Neutrophil (primary cell): Measurements from ENCODE around the gene AZGP1.
"Not testable (repeated sequence)": the region's sequence is repeated elsewhere in the genome, so short reads cannot be mapped to it uniquely, and the experiment has no call there.

Source experiments
- H3K27ac ChIP-seq: fragments of 200-600 bp; sonication (generic); 2 replicates; pipeline ENCODE4 v1.5.1; 2016; ENCODE audit warnings: mild to moderate bottlenecking, moderate library complexity
- H3K27me3 ChIP-seq: fragments of 200-600 bp; sonication (generic); 2 replicates; pipeline ENCODE4 v1.6.0; 2016; ENCODE audit warnings: mild to moderate bottlenecking
- H3K36me3 ChIP-seq: fragments of 200-600 bp; sonication (generic); 2 replicates; pipeline ENCODE4 v1.5.1; 2017
- H3K4me1 ChIP-seq, 2 experiments: fragments of 200-600 bp in 1 of 2; sonication (generic) in 1 of 2; 1 replicate in 1 of 2; 2 replicates in 1 of 2; pipeline versions ENCODE4 v1.5.1 to v1.6.1; 2013 to 2016; ENCODE audit warnings: low read depth in 1 of 2, low read length in 1 of 2, mild to moderate bottlenecking in 1 of 2, moderate library complexity in 1 of 2; ENCODE audit not compliant: control insufficient read depth in 1 of 2, insufficient read depth in 1 of 2
- H3K4me3 ChIP-seq, 2 experiments: fragments of 200-600 bp in 1 of 2; sonication (generic) in 1 of 2; 1 replicate in 1 of 2; 2 replicates in 1 of 2; pipeline ENCODE4 v1.5.1; 2013 to 2016; ENCODE audit warnings: low read depth in 1 of 2, low read length in 1 of 2, mild to moderate bottlenecking in 1 of 2, moderate library complexity in 1 of 2
- H3K9me3 ChIP-seq: fragments of 200-600 bp; sonication (generic); 2 replicates; pipeline ENCODE4 v1.5.1; 2016
- CTCF ChIP-seq: fragments of 200-600 bp; sonication (generic); IDR thresholded peaks from 2 replicates; pipeline ENCODE4 v1.5.1; 2016; ENCODE audit warnings: antibody characterized with exemption

Gene AZGP1

DNA sequence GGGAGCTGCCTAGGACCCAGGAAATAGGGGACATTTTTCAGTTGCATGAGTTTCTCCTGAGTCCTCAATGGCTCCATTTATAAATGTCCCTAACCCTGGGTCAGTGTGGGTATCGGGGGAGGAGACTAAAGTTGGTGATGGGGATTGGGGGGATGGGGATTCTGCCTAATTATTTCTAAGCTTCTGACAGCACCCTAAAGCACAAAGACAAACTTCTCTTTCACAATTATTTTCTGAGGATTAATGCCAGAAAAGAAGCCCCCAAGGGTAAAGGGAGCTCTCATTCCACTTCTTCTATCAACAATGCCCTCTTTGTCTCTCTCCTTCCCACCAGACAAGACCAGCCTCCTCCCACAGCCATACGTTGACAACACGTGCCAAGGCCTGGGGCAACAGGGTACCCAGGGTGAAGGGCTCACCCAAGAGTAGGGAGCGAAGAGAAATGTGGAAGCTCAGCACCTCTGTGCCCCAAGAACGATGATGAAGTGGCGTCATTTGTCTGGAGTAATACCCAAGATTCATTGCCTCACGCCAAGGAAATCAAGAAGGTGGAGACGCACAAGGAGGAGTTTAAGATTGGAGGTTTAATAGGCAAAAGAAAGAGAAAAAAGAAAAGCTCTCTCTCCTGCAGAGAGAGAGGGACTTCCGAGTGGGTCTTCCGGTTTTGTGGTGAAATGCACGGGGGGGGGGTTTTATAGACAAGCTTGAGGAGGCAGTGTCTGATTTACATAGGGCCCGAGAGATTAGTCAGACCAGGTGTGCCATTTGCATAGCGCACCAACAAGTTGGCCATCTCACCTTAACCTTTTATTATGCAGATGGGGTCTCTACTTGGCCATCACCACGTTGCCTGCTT, 32.0 kb downstream of the AZGP1 start:
- Histone ChIP-seq H3K4me3 (no peak overlapping the region), H3K36me3 (no peaks in the 10 kb centered on the region), H3K27me3 (peaks cover 51% of the 10 kb centered on the region), H3K9me3 (no peaks in the 10 kb centered on the region), H3K27ac (no peak overlapping the region), H3K4me1 (no peaks in the 10 kb centered on the region)
- TF ChIP-seq CTCF = no peak

DNA sequence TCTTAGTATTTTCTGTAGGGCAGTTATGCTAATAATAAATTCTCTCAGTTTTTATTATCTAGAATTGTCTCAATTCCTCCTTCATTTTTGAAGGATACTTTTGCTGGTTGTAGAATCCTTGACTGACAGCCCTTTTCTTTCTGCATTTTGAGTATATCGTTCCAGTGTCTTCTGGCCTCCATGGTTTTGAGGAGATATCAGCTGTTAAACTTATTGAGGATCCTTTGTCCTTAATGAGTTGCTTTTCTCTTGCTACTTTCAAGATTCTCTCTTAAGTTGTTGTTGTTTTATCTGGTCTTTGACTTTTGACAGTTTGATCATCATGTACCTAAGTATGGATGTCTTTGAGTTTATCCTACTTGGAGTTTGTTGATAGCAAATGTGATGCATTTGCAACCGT, 37.5 kb downstream of the AZGP1 start:
- H3K27me3 ChIP-seq = peaks cover 54% of the 10 kb centered on the region
- H3K9me3 ChIP-seq = no peaks in the 10 kb centered on the region
- no peak overlapping the region for H3K4me3 ChIP-seq
- no peaks in the 10 kb centered on the region for H3K4me1 ChIP-seq
- TF ChIP-seq CTCF = no peak
- H3K27ac ChIP-seq = no peak overlapping the region
- H3K36me3 ChIP-seq = no peaks in the 10 kb centered on the region

DNA sequence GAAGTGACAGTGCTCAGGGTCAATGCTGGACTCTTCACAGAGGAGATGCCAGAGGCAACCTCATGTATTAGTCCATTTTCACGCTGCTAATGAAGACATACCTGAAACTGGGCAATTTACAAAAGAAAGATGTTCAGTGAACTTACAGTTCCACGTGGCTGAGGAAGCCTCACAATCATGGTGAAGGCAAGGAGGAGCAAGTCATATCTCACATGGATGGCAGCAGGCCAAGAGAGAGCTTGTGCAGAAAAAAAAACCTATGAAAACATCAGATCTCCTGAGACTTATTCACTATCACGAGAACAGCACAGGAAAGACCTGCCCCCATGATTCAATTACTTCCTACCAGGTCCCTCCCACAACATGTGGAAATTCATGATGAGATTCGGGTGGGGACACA, 40.8 kb downstream of the AZGP1 start:
- not testable (repeated sequence) for H3K36me3 ChIP-seq, H3K4me3 ChIP-seq, H3K9me3 ChIP-seq, H3K4me1 ChIP-seq, H3K27ac ChIP-seq
- H3K27me3 ChIP-seq = peaks cover 61% of the 10 kb centered on the region

GRCh38 chr7:99930376-99930775, 45.5 kb downstream of the AZGP1 start:
- Histone ChIP-seq H3K36me3 (no peaks in the 10 kb centered on the region), H3K4me3 (no peak overlapping the region), H3K27me3 (peaks cover 93% of the 10 kb centered on the region), H3K4me1 (no peaks in the 10 kb centered on the region), H3K9me3 (no peaks in the 10 kb centered on the region), H3K27ac (no peak overlapping the region)
- TF ChIP-seq CTCF = no peak

GRCh38 chr7:99929730-99930053, 46.1 kb downstream of the AZGP1 start:
- Histone ChIP-seq H3K27ac (no peak overlapping the region), H3K4me1 (no peaks in the 10 kb centered on the region), H3K27me3 (peaks cover 94% of the 10 kb centered on the region), H3K36me3 (no peaks in the 10 kb centered on the region), H3K9me3 (no peaks in the 10 kb centered on the region), H3K4me3 (no peak overlapping the region)
- TF ChIP-seq CTCF = no peak

DNA sequence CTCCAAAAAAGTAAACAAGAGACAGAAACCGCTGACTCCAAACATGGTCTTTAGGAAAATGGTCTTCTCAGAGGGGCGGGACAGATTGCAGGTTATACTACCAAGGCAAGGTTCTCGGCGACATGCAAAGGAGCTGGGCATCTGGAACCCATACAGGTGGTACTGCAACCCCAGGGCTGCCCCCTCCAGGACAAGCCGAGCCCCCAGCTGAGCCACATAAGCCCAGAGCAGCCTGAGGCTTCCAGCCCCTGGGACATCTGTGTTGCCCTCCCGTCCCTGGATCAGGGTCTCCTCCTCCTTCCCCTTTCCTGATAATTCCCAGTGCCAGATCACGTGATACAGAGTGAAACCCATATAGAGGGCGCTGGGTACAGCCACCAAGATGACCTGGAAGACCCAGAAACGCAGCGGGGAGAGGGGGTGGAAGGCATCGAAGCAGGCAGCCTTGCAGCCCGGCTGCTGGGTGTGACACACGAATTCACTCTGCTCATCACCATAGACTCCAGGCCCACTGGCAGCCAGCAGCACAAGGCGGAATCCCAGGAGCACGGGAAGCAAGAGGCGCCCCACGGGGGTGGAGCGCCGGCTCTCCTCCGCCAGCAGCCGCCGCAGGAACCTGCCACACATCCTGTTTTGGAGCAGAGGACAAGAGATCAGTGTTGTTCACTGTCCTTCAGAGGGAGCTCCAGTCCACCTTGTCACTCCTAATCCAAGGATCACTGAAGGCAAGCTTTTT, 46.7 kb downstream of the AZGP1 start, which contains the start of gene GJC3:
GJC3 (minus strand) TSS at position 627 of the 736 bp plus-strand sequence; CDS start at position 627, 0 bp downstream.
- Histone ChIP-seq H3K4me3 (no peak within 1 kb of the TSS), H3K27me3 (peaks cover 94% of the 10 kb centered on the region), H3K27ac (no peak within 1 kb of the TSS), H3K4me1 (no peaks in the 10 kb centered on the region), H3K9me3 (no peaks in the 10 kb centered on the region), H3K36me3 (no peaks in the 10 kb centered on the region)
- TF ChIP-seq CTCF = no peak
